ENCODE results near the gene DUSP14. TPM values are rescaled to one million over a fixed set of nuclear protein-coding genes. Genes with fewer than 3 reads are reported as not detected.

Gene DUSP14
- total RNA-seq = 40.4 and 46.1 TPM in 2 replicates

GRCh38 chr17:37489197-37490001 is at the start of gene DUSP14:
Gene DUSP14 (plus strand): TSS chr17:37489891. CDS start chr17:37512273, 22,382 bp downstream.

Other genes starting within 250 kb of the DUSP14 start
- not detected in 2 replicates for gene C17orf78, start 113.9 kb upstream of the DUSP14 start, total RNA-seq
- 27.4 and 29.8 TPM in 2 replicates for gene ACACA, start 83.1 kb upstream of the DUSP14 start, total RNA-seq
- gene TADA2A, start 83.0 kb upstream of the DUSP14 start, total RNA-seq = 10.9 and 16.7 TPM in 2 replicates
- 12.4 and 17.9 TPM in 2 replicates for gene SYNRG, start 119.5 kb downstream of the DUSP14 start, total RNA-seq
- gene DDX52, start 153.6 kb downstream of the DUSP14 start, total RNA-seq = 9.9 and 10.1 TPM in 2 replicates